Measurements from ENCODE around the gene CACNA1C. TPM values are rescaled to one million over a fixed set of nuclear protein-coding genes. Genes with fewer than 3 reads are reported as not detected.

The CACNA1C gene
- total RNA-seq, 2 donors from 2014 or later, result 0.84 to 10.2 TPM

GRCh38 chr12:2540535-2540941 is 487.8 kb downstream of the CACNA1C start:
- intact Hi-C loops (cut with DNase I), result no loop called here
- Histone ChIP-seq H3K4me3 (no peak overlapping the region), H3K36me3 (no peaks in the 10 kb centered on the region), H3K27ac (no peak overlapping the region), H3K9ac (ENCODE audit: low read depth in 2 of 2, low read length in 2 of 2) (no peak overlapping the region), H3K9me3 (no peaks in the 10 kb centered on the region), H3K4me1 (no peaks in the 10 kb centered on the region), H3K27me3 (no peaks in the 10 kb centered on the region)
- DNase-seq, result no peak
- no peak for TF ChIP-seq CTCF (IDR thresholded peaks at IDR 0.05)

GRCh38 chr12:2541631-2542204 is 488.9 kb downstream of the CACNA1C start:
- H3K36me3 ChIP-seq, result no peaks in the 10 kb centered on the region
- H3K4me3 ChIP-seq, result no peak overlapping the region
- no peaks in the 10 kb centered on the region for H3K27me3 ChIP-seq
- no peaks in the 10 kb centered on the region for H3K4me1 ChIP-seq
- no peak for TF ChIP-seq CTCF (IDR thresholded peaks at IDR 0.05)
- no peak for DNase-seq
- no peaks in the 10 kb centered on the region for H3K9me3 ChIP-seq
- H3K27ac ChIP-seq, result no peak overlapping the region
- no peak overlapping the region for H3K9ac ChIP-seq (ENCODE audit: low read depth in 2 of 2, low read length in 2 of 2)
- intact Hi-C loops (cut with DNase I), result no loop called here

- no peak for TF ChIP-seq CTCF (IDR thresholded peaks at IDR 0.05)
- Histone ChIP-seq H3K36me3 (no peaks in the 10 kb centered on the region), H3K27ac (no peak overlapping the region), H3K9me3 (no peaks in the 10 kb centered on the region), H3K4me1 (no peaks in the 10 kb centered on the region), H3K4me3 (no peak overlapping the region), H3K27me3 (no peaks in the 10 kb centered on the region), H3K9ac (ENCODE audit: low read depth in 2 of 2, low read length in 2 of 2) (no peak overlapping the region)
- no peak for DNase-seq
- intact Hi-C loops (cut with DNase I), result no loop called here
Observed at GRCh38 chr12:2543801-2544200, 491.0 kb downstream of the CACNA1C start.

GRCh38 chr12:2544230-2544629 is 491.4 kb downstream of the CACNA1C start:
- TF ChIP-seq CTCF (IDR thresholded peaks at IDR 0.05), result no peak
- no peak for DNase-seq
- Histone ChIP-seq H3K36me3 (no peaks in the 10 kb centered on the region), H3K9me3 (no peaks in the 10 kb centered on the region), H3K27me3 (no peaks in the 10 kb centered on the region), H3K27ac (no peak overlapping the region), H3K9ac (ENCODE audit: low read depth in 2 of 2, low read length in 2 of 2) (no peak overlapping the region), H3K4me3 (no peak overlapping the region), H3K4me1 (no peaks in the 10 kb centered on the region)
- intact Hi-C loops (cut with DNase I), result no loop called here

GRCh38 chr12:2547273-2548044 is 494.7 kb downstream of the CACNA1C start:
- H3K4me3 ChIP-seq, result no peak overlapping the region
- no peaks in the 10 kb centered on the region for H3K36me3 ChIP-seq
- H3K9ac ChIP-seq (ENCODE audit: low read depth in 2 of 2, low read length in 2 of 2), result no peak overlapping the region
- TF ChIP-seq CTCF (IDR thresholded peaks at IDR 0.05), result no peak
- H3K27ac ChIP-seq, result no peak overlapping the region
- no peaks in the 10 kb centered on the region for H3K9me3 ChIP-seq
- no peak for DNase-seq
- no peaks in the 10 kb centered on the region for H3K27me3 ChIP-seq
- intact Hi-C loops (cut with DNase I), result no loop called here
- no peaks in the 10 kb centered on the region for H3K4me1 ChIP-seq
